HG02943 (cell line): ENCODE data around the gene RGS9BP.

Experiments used
- ATAC-seq: cut with Tn5 transposase; IDR thresholded peaks from one replicate; pipeline ENCODE4 v1.9.1; 2021; ENCODE audit warnings: mild to moderate bottlenecking, low read depth, moderate library complexity; ENCODE audit not compliant: unreplicated experiment

Gene RGS9BP

GRCh38 chr19:32669310-32669709 lies 6.3 kb upstream of the RGS9BP start:
- ATAC-seq = no peak

- ATAC-seq = no peak
Measured at GRCh38 chr19:32671883-32672593, 3.6 kb upstream of the RGS9BP start.

GRCh38 chr19:32672841-32673240 lies 2.8 kb upstream of the RGS9BP start:
- ATAC-seq = no peak

GRCh38 chr19:32673573-32673972 lies 2.1 kb upstream of the RGS9BP start:
- ATAC-seq = no peak

GRCh38 chr19:32674153-32674930 lies 1.3 kb upstream of the RGS9BP start:
- no peak for ATAC-seq

- peak; percentile 94 for ATAC-seq
Measured at GRCh38 chr19:32674931-32675719, 523 bp upstream of the RGS9BP start, which contains the start of gene ANKRD27. TSS of gene ANKRD27 (minus strand) at chr19:32675180. CDS start at chr19:32659015, 16,165 bp downstream.

- ATAC-seq = no peak
Measured at GRCh38 chr19:32676186-32676894, 692 bp downstream of the RGS9BP start.

- ATAC-seq = no peak
Measured at GRCh38 chr19:32676895-32677359, 1.3 kb downstream of the RGS9BP start.

- no peak for ATAC-seq
Measured at GRCh38 chr19:32677657-32678056, 2.0 kb downstream of the RGS9BP start.

- ATAC-seq = no peak
Measured at GRCh38 chr19:32680986-32681385, 5.3 kb downstream of the RGS9BP start.

- ATAC-seq = no peak
Measured at GRCh38 chr19:32682317-32682716, 6.7 kb downstream of the RGS9BP start.

GRCh38 chr19:32686847-32687475 lies 11.3 kb downstream of the RGS9BP start:
- ATAC-seq = no peak

GRCh38 chr19:32687681-32688080 lies 12.0 kb downstream of the RGS9BP start:
- no peak for ATAC-seq

- ATAC-seq = no peak
Measured at GRCh38 chr19:32688311-32688710, 12.7 kb downstream of the RGS9BP start.

GRCh38 chr19:32691291-32691951 lies 15.8 kb downstream of the RGS9BP start, which contains the start of gene NUDT19:
TSS of gene NUDT19 (plus strand) at chr19:32691821. CDS start at chr19:32691961, 140 bp downstream.
- ATAC-seq = peak; percentile 79

- ATAC-seq = peak; percentile 45
Measured at GRCh38 chr19:32691952-32692726, 16.5 kb downstream of the RGS9BP start.

- peak; percentile 11 for ATAC-seq
Measured at GRCh38 chr19:32692727-32693061, 17.0 kb downstream of the RGS9BP start.
